Transverse colon (tissue), 4 donors: ENCODE data around the gene FBLN2. TPM values are rescaled to one million over a fixed set of nuclear protein-coding genes. Genes with fewer than 3 reads are reported as not detected.
A peak's percentile ranks its signal among the peaks of the same experiment; 100 is the strongest.

ENCODE experiments used
- DNase-seq: peaks from one replicate; pipeline ENCODE4 v3.0.0-alpha.2; 2019
- H3K27ac ChIP-seq, 4 donors: fragments of 200-600 bp; sonication (generic); 2 replicates each; pipeline ENCODE4 v1.5.1; 2016 to 2018; ENCODE audit warnings: inconsistent platforms in 4 of 4
- H3K27me3 ChIP-seq: fragments of 200-600 bp; sonication (generic); 2 replicates; pipeline ENCODE4 v1.5.1; 2017; ENCODE audit warnings: inconsistent platforms
- H3K36me3 ChIP-seq, 4 donors: fragments of 200-600 bp; sonication (generic); 2 replicates each; pipeline ENCODE4 v1.5.1; 2017 to 2019; ENCODE audit warnings: inconsistent platforms in 4 of 4
- H3K4me1 ChIP-seq, 4 donors: fragments of 200-600 bp; sonication (generic); 2 replicates each; pipeline ENCODE4 v1.5.1; 2017 to 2020; ENCODE audit warnings: inconsistent platforms in 4 of 4
- H3K4me3 ChIP-seq, 4 donors: fragments of 200-600 bp; sonication (generic); 1 replicate in 1 of 4; 2 replicates in 3 of 4; pipeline versions ENCODE4 v1.5.1 to v1.6.1; 2017 to 2019; ENCODE audit warnings: inconsistent platforms in 4 of 4
- H3K9me3 ChIP-seq, 2 donors: fragments of 200-600 bp; sonication (generic); 2 replicates each; pipeline ENCODE4 v1.5.1; 2017 to 2019; ENCODE audit warnings: inconsistent platforms in 2 of 2
- EP300 ChIP-seq: sonication (generic); formaldehyde crosslinking; IDR thresholded peaks from one replicate; pipeline ENCODE4 v1.6.1; 2017; ENCODE audit warnings: antibody characterized with exemption, low read depth
- POLR2A ChIP-seq: fragments of 450-650 bp; IDR thresholded peaks from one replicate; pipeline ENCODE4 v1.6.1; 2016; ENCODE audit warnings: antibody characterized with exemption, mild to moderate bottlenecking, moderate library complexity
- POLR2AphosphoS5 ChIP-seq, 3 donors: sonication (generic); formaldehyde crosslinking; IDR thresholded peaks; one replicate each; pipeline ENCODE4 v1.6.1; 2016; ENCODE audit warnings: antibody characterized with exemption in 3 of 3
- WGBS, 2 donors: methylation state at CpG; one replicate each; pipeline ENCODE4 v1.1.5; 2018; ENCODE audit warnings: low coverage in 1 of 2; 5-methylcytosine and 5-hydroxymethylcytosine counted together
- in situ Hi-C, 4 donors: fragments of 200-750 bp; cut with MboI; loops; one replicate each; pipeline versions ENCODE4 v1.15.0 to v1.15.1; 2017; ENCODE audit warnings: low sequenced_read_pairs in 3 of 4, low pct_ligation_motif_present in 1 of 4, low pct_unique_long_range_greater_than_20kb in 1 of 4
- intact Hi-C: fragments of 100-400 bp; cut with DNase I; formaldehyde crosslinking; loops from one replicate; pipeline ENCODE4 v1.15.1; 2023; ENCODE audit warnings: low total_unique reads
- total RNA-seq, 4 donors: library from RNA; depleted of rRNA; stranded (reverse); fragments of >200 nt; gene quantifications; one replicate each; pipeline ENCODE4 v1.1.0, GENCODE V29; 2016
- TF ChIP-seq, protein P1 (sequence below), 5 experiments: fragments of 200-600 bp in 3 of 5; fragments of 450-650 bp in 2 of 5; sonication (generic) in 3 of 5; IDR thresholded peaks; 1 replicate in 2 of 5; 2 replicates in 3 of 5; pipeline ENCODE4 v1.5.1; 2016 to 2017; ENCODE audit warnings: antibody characterized with exemption in 5 of 5, inconsistent platforms in 3 of 5, mild to moderate bottlenecking in 2 of 5, moderate library complexity in 1 of 5

The FBLN2 gene
- total RNA-seq, 4 donors from 2014 or later = 23.0 to 51.5 (median 31.4) TPM

DNA sequence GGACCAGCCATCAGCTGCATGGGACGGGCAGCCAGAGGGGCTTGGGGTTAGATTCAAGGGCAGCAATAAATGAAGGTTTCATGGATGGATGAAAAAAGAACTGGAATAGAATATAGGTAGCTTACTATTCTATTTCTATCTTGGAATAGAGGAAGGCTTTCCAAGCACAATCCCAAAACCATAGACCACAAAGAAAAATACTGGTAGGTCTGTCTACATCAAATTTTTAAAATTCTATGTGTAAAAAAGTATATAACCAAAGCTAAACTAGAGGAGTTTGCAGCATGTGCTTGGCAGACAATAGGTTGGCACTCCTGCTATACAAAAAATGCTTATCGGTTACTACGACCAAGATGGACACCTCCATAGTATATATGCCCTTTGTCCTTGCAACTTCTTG, 7.2 kb upstream of the FBLN2 start:
- Histone ChIP-seq H3K27ac (no peak overlapping the region), H3K4me1 (peaks cover 0 to 3% (median 1%) of the 10 kb centered on the region in 4 donors), H3K27me3 (no peaks in the 10 kb centered on the region), H3K36me3 (no peaks in the 10 kb centered on the region), H3K4me3 (no peak overlapping the region), H3K9me3 (no peaks in the 10 kb centered on the region)
- no peak for DNase-seq
- in situ Hi-C loops (no loop called here), intact Hi-C loops (no loop called here)
- 41 to 45% methylated on average over 3 of the region's 3 CpGs for WGBS, 2 donors
- no peak for TF ChIP-seq POLR2AphosphoS5 (IDR thresholded peaks at IDR 0.05)
- no peak for TF ChIP-seq EP300
- TF ChIP-seq, protein P1, sequence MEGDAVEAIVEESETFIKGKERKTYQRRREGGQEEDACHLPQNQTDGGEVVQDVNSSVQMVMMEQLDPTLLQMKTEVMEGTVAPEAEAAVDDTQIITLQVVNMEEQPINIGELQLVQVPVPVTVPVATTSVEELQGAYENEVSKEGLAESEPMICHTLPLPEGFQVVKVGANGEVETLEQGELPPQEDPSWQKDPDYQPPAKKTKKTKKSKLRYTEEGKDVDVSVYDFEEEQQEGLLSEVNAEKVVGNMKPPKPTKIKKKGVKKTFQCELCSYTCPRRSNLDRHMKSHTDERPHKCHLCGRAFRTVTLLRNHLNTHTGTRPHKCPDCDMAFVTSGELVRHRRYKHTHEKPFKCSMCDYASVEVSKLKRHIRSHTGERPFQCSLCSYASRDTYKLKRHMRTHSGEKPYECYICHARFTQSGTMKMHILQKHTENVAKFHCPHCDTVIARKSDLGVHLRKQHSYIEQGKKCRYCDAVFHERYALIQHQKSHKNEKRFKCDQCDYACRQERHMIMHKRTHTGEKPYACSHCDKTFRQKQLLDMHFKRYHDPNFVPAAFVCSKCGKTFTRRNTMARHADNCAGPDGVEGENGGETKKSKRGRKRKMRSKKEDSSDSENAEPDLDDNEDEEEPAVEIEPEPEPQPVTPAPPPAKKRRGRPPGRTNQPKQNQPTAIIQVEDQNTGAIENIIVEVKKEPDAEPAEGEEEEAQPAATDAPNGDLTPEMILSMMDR (IDR thresholded peaks at IDR 0.05) = no peak
- TF ChIP-seq POLR2A = no peak

DNA sequence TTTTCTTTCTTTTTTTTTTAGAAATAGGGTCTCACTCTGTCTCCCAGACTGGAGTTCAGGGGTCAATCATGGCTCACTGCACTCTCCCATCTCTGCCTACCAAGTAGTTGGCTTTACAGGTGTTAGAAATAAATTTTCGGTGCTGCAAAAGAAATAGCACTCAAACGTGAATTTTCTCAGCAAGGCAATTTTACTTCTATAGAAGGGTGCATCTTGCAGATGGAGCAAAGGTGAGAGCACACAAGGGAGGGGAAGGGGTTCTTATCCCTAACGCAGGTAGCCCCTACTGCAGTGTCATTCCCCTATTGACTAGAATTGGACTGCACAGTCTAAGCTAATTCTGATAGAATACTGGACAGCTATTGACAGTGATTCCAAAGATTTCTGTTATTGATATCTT, 6.8 kb upstream of the FBLN2 start:
- no peaks in the 10 kb centered on the region for H3K27me3 ChIP-seq
- intact Hi-C loops (no loop called here), in situ Hi-C loops (no loop called here)
- no peak overlapping the region for H3K4me3 ChIP-seq
- WGBS, 2 donors = 76 to 84% methylated on average over 3 of the region's 3 CpGs
- H3K9me3 ChIP-seq = no peaks in the 10 kb centered on the region
- no peak for DNase-seq
- H3K4me1 ChIP-seq = no peaks in the 10 kb centered on the region
- TF ChIP-seq POLR2AphosphoS5 (IDR thresholded peaks at IDR 0.05) (no peak), POLR2A (no peak), EP300 (no peak)
- TF ChIP-seq, protein P1 (IDR thresholded peaks at IDR 0.05) = no peak
- no peaks in the 10 kb centered on the region for H3K36me3 ChIP-seq
- H3K27ac ChIP-seq = no peak overlapping the region

DNA sequence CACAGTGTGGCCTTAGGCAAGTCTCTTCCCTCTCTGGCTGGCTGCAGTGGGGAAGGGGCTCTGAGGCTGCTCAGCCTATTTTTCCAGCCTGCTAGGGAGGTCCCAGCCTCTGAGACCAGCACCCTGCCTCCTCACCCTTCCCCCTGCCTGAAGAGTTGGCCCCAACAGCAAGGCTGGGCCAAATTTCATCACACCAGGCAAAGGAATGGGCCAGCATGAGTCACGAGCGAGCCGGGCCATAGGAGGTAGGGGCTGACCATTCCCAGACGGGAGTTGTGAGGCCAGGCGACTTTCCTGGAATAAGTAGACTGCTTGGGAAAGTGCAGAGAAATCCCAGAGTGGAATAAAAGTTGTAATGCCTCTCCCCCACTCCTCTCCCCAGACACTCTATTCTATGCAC, 5.7 kb upstream of the FBLN2 start:
- peaks cover 0 to 3% (median 0%) of the 10 kb centered on the region in 4 donors for H3K4me1 ChIP-seq
- in situ Hi-C loops (no loop called here), intact Hi-C loops (no loop called here)
- peak; percentile 36 for DNase-seq
- H3K27me3 ChIP-seq = peaks cover 7% of the 10 kb centered on the region
- TF ChIP-seq EP300 (no peak), POLR2AphosphoS5 (IDR thresholded peaks at IDR 0.05) (peak in 1 of 3 donors; percentile 36), POLR2A (no peak)
- TF ChIP-seq, protein P1 (IDR thresholded peaks at IDR 0.05) = no peak
- H3K9me3 ChIP-seq = no peaks in the 10 kb centered on the region
- H3K4me3 ChIP-seq = no peak overlapping the region
- no peaks in the 10 kb centered on the region for H3K36me3 ChIP-seq
- 72% methylated on average over 5 of the region's 5 CpGs; no CpG with 5 or more reads in 1 of the 2 donors for WGBS, 2 donors
- peak overlapping the region in 3 of 4 donors; percentile 9 to 42 (median 30) for H3K27ac ChIP-seq

DNA sequence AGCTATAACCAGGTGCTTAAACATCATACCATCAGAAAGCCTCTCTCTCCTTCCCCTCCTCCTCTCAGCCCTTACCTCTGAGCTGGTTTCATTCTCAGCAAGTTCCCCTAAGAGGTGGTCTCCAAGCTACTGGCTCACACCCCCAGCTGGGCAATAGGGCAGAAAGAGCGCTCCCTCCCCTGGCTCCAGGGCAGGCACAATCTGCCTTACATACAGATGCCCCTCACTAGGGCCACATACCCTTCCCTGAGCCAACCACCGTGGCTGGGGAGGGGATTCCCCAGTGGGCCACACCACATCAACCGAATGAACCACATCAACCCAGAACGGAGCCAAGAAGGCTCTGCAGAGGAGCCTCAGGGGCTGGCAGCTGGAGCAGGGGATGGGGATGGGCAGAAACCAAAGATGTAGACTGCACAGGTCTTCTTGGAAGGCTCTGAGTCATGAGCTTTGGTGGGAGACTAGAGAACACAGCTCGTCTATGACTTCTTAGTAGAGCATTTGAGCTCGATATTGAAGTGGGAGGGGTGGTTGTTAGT, 4.6 kb upstream of the FBLN2 start:
- Histone ChIP-seq H3K27me3 (peaks cover 18% of the 10 kb centered on the region), H3K4me3 (no peak overlapping the region), H3K4me1 (peaks cover 0 to 8% (median 2%) of the 10 kb centered on the region in 4 donors), H3K9me3 (no peaks in the 10 kb centered on the region), H3K27ac (peak overlapping the region in 1 of 4 donors; percentile 42), H3K36me3 (no peaks in the 10 kb centered on the region)
- TF ChIP-seq POLR2A = no peak
- TF ChIP-seq POLR2AphosphoS5 (IDR thresholded peaks at IDR 0.05) = no peak
- TF ChIP-seq, protein P1 (IDR thresholded peaks at IDR 0.05) = no peak
- TF ChIP-seq EP300 = no peak
- no peak for DNase-seq
- in situ Hi-C loops (no loop called here), intact Hi-C loops (no loop called here)
- WGBS, 2 donors = 38% methylated on average over 6 of the region's 6 CpGs; no CpG with 5 or more reads in 1 of the 2 donors
